Activated T-cell treated with anti-CD3 and anti-CD28 coated beads, Interleukin-2, amount 50 U/mL, for 72 hours (primary cell): ENCODE measurements around the gene CFAP20DC. TPM values are rescaled to one million over a fixed set of nuclear protein-coding genes. Genes with fewer than 3 reads are reported as not detected.
A peak's percentile ranks its signal among the peaks of the same experiment; 100 is the strongest.
"Not testable (repeated sequence)": the region's sequence is repeated elsewhere in the genome, so short reads cannot be mapped to it uniquely, and the experiment has no call there.

Experiments used
- ATAC-seq, 2 donors: fragments of 150-1000 bp; cut with Tn5 transposase; replicated peaks in 1 of 2; 2 replicates each; pipeline ENCODE4 v1.10.0; 2021; ENCODE audit warnings: moderate library complexity in 2 of 2, mild to moderate bottlenecking in 1 of 2
- DNase-seq, 2 donors: peaks; one replicate each; pipeline ENCODE4 v3.0.0; 2021 to 2022; ENCODE audit warnings: mixed read lengths in 1 of 2
- H3K27ac Mint-ChIP-seq: one replicate; pipeline ENCODE4 v1.8.0; 2022; ENCODE audit warnings: mild to moderate bottlenecking, moderate library complexity, mixed read lengths
- H3K27me3 Mint-ChIP-seq: one replicate; pipeline ENCODE4 v1.8.0; 2022; ENCODE audit warnings: low read depth, mixed read lengths
- H3K36me3 Mint-ChIP-seq, 2 donors: one replicate each; pipeline ENCODE4 v1.8.0; 2022; ENCODE audit warnings: mixed read lengths in 2 of 2, mild to moderate bottlenecking in 1 of 2; ENCODE audit not compliant: insufficient read depth in 2 of 2
- H3K4me1 Mint-ChIP-seq: one replicate; pipeline ENCODE4 v1.8.0; 2022; ENCODE audit warnings: low read depth, mixed read lengths
- H3K4me3 Mint-ChIP-seq, 2 donors: one replicate each; pipeline ENCODE4 v1.8.0; 2022; ENCODE audit warnings: mild to moderate bottlenecking in 2 of 2, mixed read lengths in 2 of 2, moderate library complexity in 2 of 2
- H3K9me3 Mint-ChIP-seq, 2 donors: one replicate each; pipeline ENCODE4 v1.8.0; 2022; ENCODE audit warnings: mixed read lengths in 2 of 2
- total RNA-seq, 2 donors: library from RNA; stranded (reverse); gene quantifications; one replicate each; pipeline ENCODE4 v1.2.3, GENCODE V29; 2022

The CFAP20DC gene
- total RNA-seq, 2 donors from 2014 or later = 2.0 to 2.8 TPM

- H3K4me3 Mint-ChIP-seq = no peak overlapping the region
- H3K36me3 Mint-ChIP-seq = no peaks in the 10 kb centered on the region
- no peaks in the 10 kb centered on the region for H3K9me3 Mint-ChIP-seq
- no peak for DNase-seq
- H3K27me3 Mint-ChIP-seq = no peaks in the 10 kb centered on the region
- H3K27ac Mint-ChIP-seq = no peak overlapping the region
- no peak for ATAC-seq
- H3K4me1 Mint-ChIP-seq = no peaks in the 10 kb centered on the region
Observed at GRCh38 chr3:58938057-58938456, 111.8 kb downstream of the CFAP20DC start.

GRCh38 chr3:58924578-58924977 lies 125.2 kb downstream of the CFAP20DC start:
- ATAC-seq (no peak), DNase-seq (no peak)
- H3K36me3 Mint-ChIP-seq = no peaks in the 10 kb centered on the region
- peaks cover 0 to 1% of the 10 kb centered on the region in 2 donors for H3K9me3 Mint-ChIP-seq
- H3K4me3 Mint-ChIP-seq = no peak overlapping the region
- peaks cover 5% of the 10 kb centered on the region for H3K27me3 Mint-ChIP-seq
- H3K27ac Mint-ChIP-seq = no peak overlapping the region
- no peaks in the 10 kb centered on the region for H3K4me1 Mint-ChIP-seq

DNA sequence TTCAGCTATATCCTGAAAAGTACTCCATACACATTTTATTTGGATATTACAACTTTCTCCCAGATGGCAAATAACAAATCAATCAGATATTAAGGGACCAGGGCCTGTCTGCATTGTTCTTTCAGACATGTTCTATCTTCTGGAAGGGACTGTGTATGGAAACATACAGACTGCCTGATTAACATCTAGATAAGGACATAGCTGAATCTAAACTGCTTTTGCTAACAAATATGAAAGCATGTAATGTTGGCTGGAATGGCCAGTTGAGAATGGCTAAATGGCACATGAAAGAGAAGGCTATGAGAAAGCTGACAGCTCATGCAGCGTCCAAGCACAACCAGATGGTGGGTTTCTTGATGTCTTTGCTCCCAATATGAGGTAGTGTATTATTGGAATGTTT lies 149.4 kb downstream of the CFAP20DC start:
- Mint-ChIP-seq H3K4me1 (peaks cover 25% of the 10 kb centered on the region), H3K36me3 (peaks cover 2 to 6% of the 10 kb centered on the region in 2 donors), H3K4me3 (no peak overlapping the region), H3K9me3 (peaks cover 6 to 10% of the 10 kb centered on the region in 2 donors), H3K27ac (no peak overlapping the region), H3K27me3 (peaks cover 23% of the 10 kb centered on the region)
- DNase-seq = no peak
- ATAC-seq = no peak

DNA sequence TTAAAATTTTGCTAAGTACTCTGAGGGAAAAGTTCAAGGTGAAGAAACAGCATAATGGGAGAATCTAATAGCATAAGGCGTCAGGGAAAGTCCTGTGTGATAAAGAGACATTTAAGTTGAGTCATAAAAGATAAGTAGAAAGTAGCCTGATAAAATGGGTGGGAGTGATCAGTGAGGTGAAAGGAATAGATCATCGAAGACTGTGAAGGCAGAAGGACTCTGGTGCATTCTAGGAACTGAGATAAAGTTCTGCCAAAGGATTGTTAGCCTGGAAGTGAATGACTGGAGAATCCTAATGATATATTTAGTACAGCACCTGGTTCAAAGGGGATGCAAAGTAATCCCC lies 149.9 kb downstream of the CFAP20DC start:
- DNase-seq (no peak), ATAC-seq (peak; percentile 18 to 24)
- Mint-ChIP-seq H3K9me3 (peaks cover 10 to 12% of the 10 kb centered on the region in 2 donors), H3K27me3 (peaks cover 18% of the 10 kb centered on the region), H3K27ac (no peak overlapping the region), H3K4me1 (peaks cover 25% of the 10 kb centered on the region), H3K4me3 (peak overlapping the region in 1 of 2 donors; percentile 0), H3K36me3 (peaks cover 2 to 8% of the 10 kb centered on the region in 2 donors)

- H3K9me3 Mint-ChIP-seq = peaks cover 10 to 12% of the 10 kb centered on the region in 2 donors
- H3K27ac Mint-ChIP-seq = no peak overlapping the region
- ATAC-seq = peak; percentile 85 to 88
- H3K4me3 Mint-ChIP-seq = peak overlapping the region; percentile 0 to 4
- peaks cover 14% of the 10 kb centered on the region for H3K27me3 Mint-ChIP-seq
- H3K4me1 Mint-ChIP-seq = peaks cover 25% of the 10 kb centered on the region
- DNase-seq = peak; percentile 60 to 67
- peaks cover 2 to 8% of the 10 kb centered on the region in 2 donors for H3K36me3 Mint-ChIP-seq
Observed at GRCh38 chr3:58899159-58899952, 150.5 kb downstream of the CFAP20DC start.

- H3K4me3 Mint-ChIP-seq = peak overlapping the region in 1 of 2 donors; percentile 3
- no peak overlapping the region for H3K27ac Mint-ChIP-seq
- H3K27me3 Mint-ChIP-seq = peaks cover 14% of the 10 kb centered on the region
- ATAC-seq = peak; percentile 52 to 56
- peaks cover 25% of the 10 kb centered on the region for H3K4me1 Mint-ChIP-seq
- peaks cover 2 to 8% of the 10 kb centered on the region in 2 donors for H3K36me3 Mint-ChIP-seq
- peak in 1 of 2 donors; percentile 7 for DNase-seq
- peaks cover 10 to 12% of the 10 kb centered on the region in 2 donors for H3K9me3 Mint-ChIP-seq
Observed at GRCh38 chr3:58898513-58898912, 151.3 kb downstream of the CFAP20DC start.

GRCh38 chr3:58897646-58898045 lies 152.2 kb downstream of the CFAP20DC start:
- Mint-ChIP-seq H3K27ac (no peak overlapping the region), H3K4me3 (no peak overlapping the region), H3K27me3 (peaks cover 14% of the 10 kb centered on the region), H3K4me1 (peaks cover 25% of the 10 kb centered on the region), H3K9me3 (peaks cover 8 to 10% of the 10 kb centered on the region in 2 donors), H3K36me3 (peaks cover 4 to 6% of the 10 kb centered on the region in 2 donors)
- no peak for DNase-seq
- no peak for ATAC-seq

GRCh38 chr3:58895678-58896077 lies 154.1 kb downstream of the CFAP20DC start:
- H3K9me3 Mint-ChIP-seq, ATAC-seq, H3K27ac Mint-ChIP-seq, H3K4me3 Mint-ChIP-seq, DNase-seq, H3K36me3 Mint-ChIP-seq: not testable (repeated sequence)
- Mint-ChIP-seq H3K27me3 (peaks cover 14% of the 10 kb centered on the region), H3K4me1 (peaks cover 25% of the 10 kb centered on the region)

DNA sequence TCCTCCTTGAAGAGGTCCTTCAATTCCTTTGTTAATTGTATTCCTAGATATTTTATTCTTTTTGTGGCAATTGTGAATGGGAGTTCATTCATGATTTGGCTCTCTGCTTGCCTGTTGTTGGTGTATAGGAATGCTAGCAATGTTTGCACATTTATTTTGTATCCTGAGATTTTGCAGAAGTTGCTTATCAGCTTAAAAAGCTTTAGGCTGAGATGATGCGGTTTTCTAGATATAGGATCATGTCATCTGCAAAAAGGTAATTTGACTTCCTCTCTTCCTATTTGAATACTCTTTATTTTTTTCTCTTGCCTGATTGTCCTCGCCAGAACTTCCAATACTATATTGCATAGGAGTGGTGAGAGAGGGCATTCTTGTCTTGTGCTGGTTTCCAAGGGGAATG lies 157.3 kb downstream of the CFAP20DC start:
- H3K9me3 Mint-ChIP-seq, H3K4me1 Mint-ChIP-seq, H3K27me3 Mint-ChIP-seq, H3K4me3 Mint-ChIP-seq, H3K27ac Mint-ChIP-seq, ATAC-seq, DNase-seq, H3K36me3 Mint-ChIP-seq: not testable (repeated sequence)

GRCh38 chr3:58888087-58888486 lies 161.7 kb downstream of the CFAP20DC start:
- Mint-ChIP-seq H3K4me3 (no peak overlapping the region), H3K27ac (no peak overlapping the region), H3K9me3 (no peaks in the 10 kb centered on the region), H3K4me1 (no peaks in the 10 kb centered on the region), H3K27me3 (no peaks in the 10 kb centered on the region), H3K36me3 (peaks cover 0 to 2% of the 10 kb centered on the region in 2 donors)
- ATAC-seq (no peak), DNase-seq (no peak)

- ATAC-seq = no peak
- no peaks in the 10 kb centered on the region for H3K4me1 Mint-ChIP-seq
- no peaks in the 10 kb centered on the region for H3K9me3 Mint-ChIP-seq
- H3K36me3 Mint-ChIP-seq = no peaks in the 10 kb centered on the region
- H3K27ac Mint-ChIP-seq = no peak overlapping the region
- no peak for DNase-seq
- H3K27me3 Mint-ChIP-seq = peaks cover 2% of the 10 kb centered on the region
- no peak overlapping the region for H3K4me3 Mint-ChIP-seq
Observed at GRCh38 chr3:58884453-58884852, 165.4 kb downstream of the CFAP20DC start.

DNA sequence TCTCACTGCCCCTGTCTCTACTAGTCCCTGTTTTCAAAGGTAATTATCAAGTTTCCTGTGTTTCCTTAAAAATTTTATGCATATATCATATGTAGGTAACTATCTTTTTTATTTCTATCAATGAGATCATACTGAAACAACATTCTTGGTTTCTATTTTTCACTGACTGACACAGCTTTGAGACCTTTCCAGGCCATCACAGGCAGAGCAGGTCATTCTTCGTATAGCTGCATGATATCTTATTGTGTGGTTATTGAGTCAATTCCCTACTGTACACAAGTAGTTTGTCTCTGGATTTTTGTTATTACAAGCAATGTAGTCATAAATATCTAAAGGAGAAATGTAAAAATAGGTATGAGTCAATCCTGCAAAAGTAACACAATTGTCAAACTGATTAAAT lies 169.6 kb downstream of the CFAP20DC start:
- Mint-ChIP-seq H3K9me3 (no peaks in the 10 kb centered on the region), H3K27me3 (peaks cover 25% of the 10 kb centered on the region), H3K27ac (no peak overlapping the region), H3K4me3 (no peak overlapping the region), H3K36me3 (no peaks in the 10 kb centered on the region), H3K4me1 (peaks cover 3% of the 10 kb centered on the region)
- DNase-seq (no peak), ATAC-seq (peak in 1 of 2 donors; percentile 36)

DNA sequence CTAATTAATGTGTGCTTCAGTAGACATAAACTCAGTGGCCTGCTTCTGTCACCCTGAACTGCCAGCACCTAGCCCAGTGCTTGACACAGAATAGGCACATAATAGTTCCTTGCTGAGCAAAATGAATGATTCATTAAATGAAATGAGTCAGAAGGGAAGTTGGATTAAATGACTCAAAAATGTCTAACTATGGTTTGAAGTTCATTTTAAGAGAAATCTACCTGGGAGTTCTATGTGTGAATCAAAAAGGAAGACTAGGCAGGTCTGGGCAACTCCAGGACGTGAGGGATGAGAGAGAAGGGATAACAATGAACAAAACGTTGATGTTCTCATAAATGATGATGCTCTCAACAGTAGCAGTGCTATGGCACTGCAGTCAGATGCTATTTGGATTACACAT lies 175.0 kb downstream of the CFAP20DC start:
- H3K27ac Mint-ChIP-seq = peak overlapping the region; percentile 78
- DNase-seq (peak; percentile 30 to 57), ATAC-seq (peak; percentile 94)
- H3K27me3 Mint-ChIP-seq = peaks cover 58% of the 10 kb centered on the region
- peaks cover 17% of the 10 kb centered on the region for H3K4me1 Mint-ChIP-seq
- H3K9me3 Mint-ChIP-seq = no peaks in the 10 kb centered on the region
- no peaks in the 10 kb centered on the region for H3K36me3 Mint-ChIP-seq
- peak overlapping the region; percentile 68 to 73 for H3K4me3 Mint-ChIP-seq
